Measurements from ENCODE around the gene SETMAR. TPM values are rescaled to one million over a fixed set of nuclear protein-coding genes. Genes with fewer than 3 reads are reported as not detected.

Gene SETMAR
- polyA plus RNA-seq, 3 donors = 3.1 to 7.2 (median 3.5) TPM

- no peaks in the 10 kb centered on the region for H3K9me3 Mint-ChIP-seq
These were observed 8.3 kb downstream of the SETMAR start for GRCh38 chr3:4311496-4311895.

GRCh38 chr3:4313606-4314293 is 10.6 kb downstream of the SETMAR start:
- peaks cover 14% of the 10 kb centered on the region for H3K4me1 Mint-ChIP-seq
- H3K9me3 ChIP-seq (replicated peaks in 1 of 2; ENCODE audit: control insufficient read depth in 1 of 2, insufficient read depth in 1 of 2, low read length in 2 of 2) = no peaks in the 10 kb centered on the region
- no peak for DNase-seq
- no peaks in the 10 kb centered on the region for H3K79me2 ChIP-seq (ENCODE audit: insufficient read depth, low read length)
- peaks cover 24 to 29% of the 10 kb centered on the region in 2 donors for H3K36me3 Mint-ChIP-seq
- WGBS (ENCODE audit: insufficient coverage) = no CpG with 5 or more reads among the region's 4 CpGs
- H3K27me3 Mint-ChIP-seq (ENCODE audit: low read depth in 3 of 3) = no peaks in the 10 kb centered on the region
- no peak overlapping the region for H3K4me3 ChIP-seq (replicated peaks in 1 of 3; ENCODE audit: low read depth in 2 of 3, low read length in 3 of 3)
- H3K9me3 Mint-ChIP-seq = peaks cover 0 to 2% (median 0%) of the 10 kb centered on the region in 7 donors
- intact Hi-C loops (cut with micrococcal nuclease) = no loop called here
- H3K4me1 ChIP-seq (ENCODE audit: control insufficient read depth in 1 of 2, insufficient read depth in 2 of 2, low read length in 2 of 2) = peaks cover 9 to 12% of the 10 kb centered on the region in 2 donors
- no peak overlapping the region for H3K4me2 ChIP-seq (replicated peaks; ENCODE audit: extremely low read depth, low read length, poor library complexity, severe bottlenecking)
- no peak overlapping the region for H3K4me3 Mint-ChIP-seq
- H3K9ac ChIP-seq (ENCODE audit: insufficient read depth, low read length, poor library complexity, severe bottlenecking) = no peak overlapping the region
- H3K27ac ChIP-seq (ENCODE audit: low read depth in 1 of 2, low read length in 2 of 2) = no peak overlapping the region
- no peaks in the 10 kb centered on the region for H3K27me3 ChIP-seq (ENCODE audit: control insufficient read depth in 2 of 2, insufficient read depth in 2 of 2, low read length in 2 of 2)
- peaks cover 2 to 40% of the 10 kb centered on the region in 2 donors for H3K36me3 ChIP-seq (replicated peaks in 1 of 2; ENCODE audit: control insufficient read depth in 1 of 2, insufficient read depth in 2 of 2, low read length in 2 of 2)
- H4K20me1 ChIP-seq (ENCODE audit: insufficient read depth, low read length) = no peaks in the 10 kb centered on the region
- no peak for TF ChIP-seq CTCF (IDR thresholded peaks at IDR 0.05)
- no peak overlapping the region for H2AFZ ChIP-seq (ENCODE audit: insufficient read depth, low read depth, low read length, poor library complexity, severe bottlenecking)
- H3K27ac Mint-ChIP-seq = peak overlapping the region in 1 of 7 donors; percentile 5

More at GRCh38 chr3:4311496-4311895, 8.3 kb downstream of the SETMAR start:
- H2AFZ ChIP-seq (ENCODE audit: insufficient read depth, low read depth, low read length, poor library complexity, severe bottlenecking) = no peak overlapping the region
- no peaks in the 10 kb centered on the region for H3K27me3 ChIP-seq (ENCODE audit: control insufficient read depth in 2 of 2, insufficient read depth in 2 of 2, low read length in 2 of 2)
- no peak for TF ChIP-seq CTCF (IDR thresholded peaks at IDR 0.05)
- no peaks in the 10 kb centered on the region for H3K9me3 ChIP-seq (replicated peaks in 1 of 2; ENCODE audit: control insufficient read depth in 1 of 2, insufficient read depth in 1 of 2, low read length in 2 of 2)
- Mint-ChIP-seq H3K36me3 (peaks cover 18 to 32% of the 10 kb centered on the region in 2 donors), H3K4me3 (no peak overlapping the region), H3K27ac (no peak overlapping the region), H3K27me3 (ENCODE audit: low read depth in 3 of 3) (peaks cover 0 to 2% (median 0%) of the 10 kb centered on the region in 3 donors), H3K4me1 (peaks cover 15% of the 10 kb centered on the region)
- intact Hi-C loops (cut with micrococcal nuclease) = no loop called here
- no peak overlapping the region for H3K4me3 ChIP-seq (replicated peaks in 1 of 3; ENCODE audit: low read depth in 2 of 3, low read length in 3 of 3)
- H3K4me2 ChIP-seq (replicated peaks; ENCODE audit: extremely low read depth, low read length, poor library complexity, severe bottlenecking) = no peak overlapping the region
- H3K79me2 ChIP-seq (ENCODE audit: insufficient read depth, low read length) = peaks cover 7% of the 10 kb centered on the region
- H3K36me3 ChIP-seq (replicated peaks in 1 of 2; ENCODE audit: control insufficient read depth in 1 of 2, insufficient read depth in 2 of 2, low read length in 2 of 2) = peaks cover 0 to 47% of the 10 kb centered on the region in 2 donors
- no peaks in the 10 kb centered on the region for H4K20me1 ChIP-seq (ENCODE audit: insufficient read depth, low read length)
- H3K27ac ChIP-seq (ENCODE audit: low read depth in 1 of 2, low read length in 2 of 2) = no peak overlapping the region
- peaks cover 9 to 12% of the 10 kb centered on the region in 2 donors for H3K4me1 ChIP-seq (ENCODE audit: control insufficient read depth in 1 of 2, insufficient read depth in 2 of 2, low read length in 2 of 2)
- no peak for DNase-seq
- no peak overlapping the region for H3K9ac ChIP-seq (ENCODE audit: insufficient read depth, low read length, poor library complexity, severe bottlenecking)
